GM19455 (cell line): ENCODE measurements around the gene NUDT15.

Experiments used
- ATAC-seq: cut with Tn5 transposase; IDR thresholded peaks from one replicate; pipeline ENCODE4 v1.9.1; 2021; ENCODE audit not compliant: unreplicated experiment

NUDT15 gene

DNA sequence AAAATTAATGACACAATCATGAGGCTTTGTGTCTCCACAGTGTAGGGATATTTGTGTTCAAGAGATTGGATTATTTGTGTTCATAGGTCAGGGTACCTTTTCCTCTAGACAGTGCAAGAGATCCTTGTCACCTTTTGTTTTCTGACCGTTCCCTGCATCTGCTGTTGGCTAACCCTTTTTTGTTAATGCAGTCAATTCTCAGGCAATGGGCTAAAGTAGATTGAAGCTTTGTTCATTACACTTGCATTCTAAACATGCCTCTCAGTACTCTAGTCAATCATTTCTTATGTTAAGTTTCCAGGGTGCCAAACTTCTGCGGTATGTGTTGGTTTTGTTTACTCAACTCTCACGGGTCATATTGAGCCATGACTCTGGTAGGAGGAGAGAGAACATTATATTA is 59.1 kb downstream of the NUDT15 start:
- ATAC-seq = no peak
